Hematopoietic multipotent progenitor cell treated with erythropoietin and hydrocortisone succinate and interleukin-3 and kit ligand, for 17 days (in vitro differentiated cells): Measurements from ENCODE around the gene MTAP.

Experiments used
- DNase-seq: peaks from one replicate; pipeline ENCODE4 v3.0.0-alpha.2; 2015; ENCODE audit warnings: low spot score

Gene MTAP

GRCh38 chr9:21969951-21970799 lies 167.7 kb downstream of the MTAP start:
- DNase-seq: no peak

DNA sequence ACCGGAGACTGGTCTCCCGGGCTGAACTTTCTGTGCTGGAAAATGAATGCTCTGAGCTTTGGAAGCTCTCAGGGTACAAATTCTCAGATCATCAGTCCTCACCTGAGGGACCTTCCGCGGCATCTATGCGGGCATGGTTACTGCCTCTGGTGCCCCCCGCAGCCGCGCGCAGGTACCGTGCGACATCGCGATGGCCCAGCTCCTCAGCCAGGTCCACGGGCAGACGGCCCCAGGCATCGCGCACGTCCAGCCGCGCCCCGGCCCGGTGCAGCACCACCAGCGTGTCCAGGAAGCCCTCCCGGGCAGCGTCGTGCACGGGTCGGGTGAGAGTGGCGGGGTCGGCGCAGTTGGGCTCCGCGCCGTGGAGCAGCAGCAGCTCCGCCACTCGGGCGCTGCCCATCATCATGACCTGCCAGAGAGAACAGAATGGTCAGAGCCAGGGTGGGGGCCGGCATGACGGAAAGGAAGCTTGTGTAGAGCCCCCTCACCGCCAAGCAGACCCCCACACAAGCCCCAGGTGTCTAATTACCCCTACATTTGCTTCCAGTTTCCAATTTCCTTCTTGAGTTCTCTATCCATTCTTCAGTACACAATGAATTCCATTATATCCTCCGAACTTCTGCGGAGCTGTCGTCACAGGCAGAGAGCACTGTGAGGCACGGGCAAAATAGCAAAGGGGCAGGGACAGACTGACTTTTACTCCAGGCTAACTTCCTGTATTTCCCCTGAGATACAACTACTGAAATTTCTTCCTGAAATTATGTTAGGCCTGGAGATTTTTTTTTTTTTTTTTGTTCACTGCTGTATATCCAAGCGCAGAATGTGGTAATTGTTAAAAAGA lies 168.6 kb downstream of the MTAP start:
- DNase-seq: no peak

- no peak for DNase-seq
These were observed 169.9 kb downstream of the MTAP start for GRCh38 chr9:21972361-21972760.

- DNase-seq: no peak
These were observed 171.9 kb downstream of the MTAP start for GRCh38 chr9:21974343-21974721.

- DNase-seq: no peak
These were observed 172.4 kb downstream of the MTAP start for GRCh38 chr9:21974722-21975409.

DNA sequence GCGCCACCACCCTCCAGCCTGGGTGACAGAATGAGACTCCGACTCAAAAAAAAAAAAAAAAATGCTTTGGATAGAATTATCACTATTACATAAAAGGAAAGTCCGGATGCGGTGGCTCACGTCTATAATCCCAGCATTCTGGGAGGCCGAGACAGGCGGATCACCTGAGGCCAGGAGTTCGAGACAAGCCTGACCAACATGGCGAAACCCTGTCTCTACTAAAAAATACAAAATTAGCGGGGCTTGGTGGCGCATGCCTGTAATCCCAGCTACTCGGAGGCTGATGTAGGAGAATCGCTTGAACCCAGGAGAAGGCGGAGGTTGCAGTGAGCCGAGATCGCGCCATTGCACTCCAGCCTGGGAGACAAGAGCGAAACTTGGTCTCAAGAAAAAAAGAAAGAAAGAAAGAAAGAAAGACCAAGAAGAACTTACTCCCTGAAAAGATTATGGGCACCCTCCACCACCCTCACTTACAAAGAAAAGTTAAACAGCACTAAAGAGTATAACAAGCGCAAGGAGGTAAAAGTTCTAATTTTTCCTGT lies 174.0 kb downstream of the MTAP start:
- no peak for DNase-seq

GRCh38 chr9:21982391-21982790 lies 180.0 kb downstream of the MTAP start:
- DNase-seq: no peak

DNA sequence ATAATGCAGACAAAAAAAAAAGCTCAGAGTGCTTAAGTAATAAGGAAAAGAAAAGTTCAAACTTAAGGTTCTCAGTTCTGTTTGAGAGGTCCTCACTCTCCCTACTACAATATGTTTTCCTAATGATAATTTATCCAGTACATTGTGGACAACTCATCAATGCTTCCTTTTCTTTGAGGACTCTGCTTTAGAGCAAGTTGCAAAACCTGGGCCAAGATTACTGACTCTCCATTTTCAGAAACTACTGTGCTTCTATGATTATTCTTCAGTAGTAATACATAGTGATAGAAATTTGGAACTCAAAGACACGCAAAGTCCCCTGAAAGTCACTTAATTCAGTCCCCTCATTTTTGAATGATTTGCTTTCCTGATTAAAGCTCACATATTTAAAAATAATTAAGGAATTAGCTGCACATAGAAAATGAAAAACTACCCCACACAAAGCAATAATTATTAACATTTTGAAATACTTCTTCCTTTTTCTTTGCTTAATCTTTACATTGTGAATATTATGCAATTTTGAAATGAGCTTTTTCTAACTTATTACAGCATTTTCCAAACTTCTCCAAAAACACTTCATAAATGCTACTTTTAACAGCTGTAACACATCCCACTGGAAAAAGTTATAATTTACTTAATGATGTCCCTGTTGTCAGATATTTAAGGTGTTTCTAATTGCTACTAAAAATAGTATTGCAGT lies 180.6 kb downstream of the MTAP start:
- DNase-seq: no peak

DNA sequence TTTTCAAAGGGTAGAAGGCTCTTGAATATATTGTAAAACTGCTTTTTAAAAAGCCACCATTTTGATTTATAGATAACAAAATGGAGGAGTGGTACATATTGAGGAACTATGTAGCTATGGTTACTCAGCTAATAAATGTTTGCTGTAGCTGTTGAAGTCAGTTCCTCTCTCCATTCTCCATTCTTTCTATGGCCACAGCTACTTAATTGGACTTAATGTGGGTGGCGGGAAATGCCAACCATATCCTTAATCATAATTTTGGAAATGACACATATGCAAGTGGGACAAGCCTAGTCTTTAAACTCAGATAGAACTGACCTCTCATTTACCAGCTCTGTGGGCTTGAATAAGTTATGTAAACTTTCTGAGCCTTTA lies 181.1 kb downstream of the MTAP start:
- no peak for DNase-seq

DNA sequence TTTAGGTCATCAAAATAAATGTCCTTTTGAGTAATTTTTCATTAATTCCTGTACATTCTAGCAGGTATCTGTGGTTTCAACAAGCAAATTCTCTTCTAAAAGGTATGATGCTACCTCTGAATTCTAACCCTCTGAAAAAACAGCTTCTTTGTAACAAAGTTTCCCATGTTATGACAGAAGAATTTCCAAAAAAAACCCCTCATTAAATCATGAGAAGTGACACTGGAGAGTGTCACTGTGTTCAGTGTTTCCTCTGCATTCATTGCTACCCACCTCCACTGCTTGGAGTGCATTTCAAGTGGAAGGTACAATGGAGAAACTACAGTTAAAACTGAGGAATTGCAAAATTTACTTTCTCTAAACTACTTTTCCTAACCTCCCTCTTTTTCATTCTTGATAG lies 181.7 kb downstream of the MTAP start:
- DNase-seq: no peak

DNA sequence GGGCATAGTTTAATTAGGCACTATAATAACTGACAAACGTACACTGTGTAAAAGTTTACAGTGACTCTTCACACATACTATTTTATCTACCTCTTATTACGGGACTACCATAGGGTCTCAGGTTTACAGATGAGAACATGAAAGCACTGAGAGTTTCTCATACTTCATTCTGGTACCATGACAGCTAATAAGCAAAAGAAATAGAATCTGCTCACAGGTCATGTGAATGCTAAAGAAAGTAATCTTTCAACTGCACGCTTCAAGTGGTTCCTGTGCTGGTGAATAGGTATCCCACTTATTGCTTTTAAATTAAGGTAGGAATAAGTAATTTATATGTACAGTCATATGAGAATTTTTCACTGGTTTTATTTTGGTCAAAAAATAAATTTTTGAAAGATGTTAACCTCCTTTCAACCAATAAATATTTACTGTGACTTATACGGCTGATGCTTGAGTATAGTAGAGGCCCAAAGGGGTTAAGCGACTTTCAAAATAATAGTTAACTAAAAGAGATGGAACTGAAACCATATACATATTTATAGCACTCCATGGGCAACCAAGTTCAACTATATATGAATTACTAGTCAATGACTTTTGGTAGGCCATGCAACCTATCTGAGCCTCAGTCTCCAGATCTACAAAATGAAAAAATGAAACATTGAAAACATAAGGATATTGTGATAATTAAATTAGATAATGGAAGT lies 183.7 kb downstream of the MTAP start:
- no peak for DNase-seq
